Fibroblast of lung (primary cell): ENCODE results near the gene CCDC175. TPM values are rescaled to one million over a fixed set of nuclear protein-coding genes. Genes with fewer than 3 reads are reported as not detected.

Experiments
- DNase-seq, 2 donors: peaks; one replicate each; pipeline versions ENCODE4 v3.0.0 to v3.0.0-alpha.2; 2010; ENCODE audit warnings: low read depth in 2 of 2
- H2AFZ ChIP-seq: 2 replicates; pipeline ENCODE4 v1.5.1; 2012; ENCODE audit warnings: low read length, control low read depth, inconsistent platforms
- H3K27ac ChIP-seq: 2 replicates; pipeline ENCODE4 v1.5.1; 2011; ENCODE audit warnings: low read length, control low read depth; ENCODE audit not compliant: insufficient read depth
- H3K27me3 ChIP-seq: 2 replicates; pipeline ENCODE4 v1.5.1; 2011; ENCODE audit warnings: mild to moderate bottlenecking, low read length; ENCODE audit not compliant: control insufficient read depth, insufficient read depth
- H3K36me3 ChIP-seq: 2 replicates; pipeline ENCODE4 v1.5.1; 2011; ENCODE audit warnings: low read length; ENCODE audit not compliant: control insufficient read depth, insufficient read depth
- H3K4me1 ChIP-seq: 2 replicates; pipeline ENCODE4 v1.5.1; 2011; ENCODE audit warnings: low read length; ENCODE audit not compliant: control insufficient read depth, insufficient read depth; ENCODE audit errors: extremely low read depth
- H3K4me2 ChIP-seq: 2 replicates; pipeline ENCODE4 v1.5.1; 2011; ENCODE audit warnings: low read length, control low read depth; ENCODE audit not compliant: insufficient read depth; ENCODE audit errors: extremely low read depth
- H3K4me3 ChIP-seq, 4 experiments: fragments of 200-600 bp in 1 of 4; sonication (generic) in 1 of 4; replicated peaks in 1 of 4; 2 replicates each; pipeline ENCODE4 v1.5.1; 2011 to 2016; ENCODE audit warnings: low read length in 4 of 4, low read depth in 3 of 4, mild to moderate bottlenecking in 3 of 4, control low read depth in 2 of 4, inconsistent platforms in 1 of 4, mixed read lengths in 1 of 4; ENCODE audit not compliant: insufficient read depth in 1 of 4; ENCODE audit errors: control extremely low read depth in 1 of 4
- H3K79me2 ChIP-seq: 2 replicates; pipeline ENCODE4 v1.5.1; 2012; ENCODE audit warnings: mild to moderate bottlenecking, low read length, inconsistent platforms; ENCODE audit not compliant: control insufficient read depth, insufficient read depth
- H3K9ac ChIP-seq: 2 replicates; pipeline ENCODE4 v1.5.1; 2011; ENCODE audit warnings: mild to moderate bottlenecking, low read length, control low read depth; ENCODE audit not compliant: insufficient read depth
- H3K9me3 ChIP-seq: 2 replicates; pipeline ENCODE4 v1.5.1; 2012; ENCODE audit warnings: low read depth, low read length; ENCODE audit not compliant: control insufficient read depth, insufficient read depth
- H4K20me1 ChIP-seq: 2 replicates; pipeline ENCODE4 v1.5.1; 2011; ENCODE audit warnings: low read length; ENCODE audit not compliant: control insufficient read depth, insufficient read depth; ENCODE audit errors: extremely low read depth
- EZH2 ChIP-seq: IDR thresholded peaks from 2 replicates; pipeline ENCODE4 v1.5.1; 2012; ENCODE audit warnings: low read length, control low read depth, mild to moderate bottlenecking; ENCODE audit errors: missing control alignments
- polyA plus RNA-seq, 2 donors: library from polyadenylated mRNA; depleted of rRNA in 1 of 2; stranded (reverse) in 1 of 2; unstranded in 1 of 2; fragments of >200 nt; gene quantifications; 2 replicates each; pipeline ENCODE4 v1.2.1, GENCODE V29; 2011 to 2012; ENCODE audit warnings: missing spikeins in 1 of 2
- total RNA-seq: library from RNA; depleted of rRNA; stranded (reverse); fragments of >200 nt; gene quantifications from 2 replicates; pipeline ENCODE4 v1.2.1, GENCODE V29; 2014
- TF ChIP-seq, protein P1 (sequence below), 2 donors: IDR thresholded peaks in 1 of 2; conservative IDR thresholded peaks in 1 of 2; 1 replicate in 1 of 2; 2 replicates in 1 of 2; pipeline ENCODE4 v1.5.1; 2011 to 2012; ENCODE audit warnings: low read length in 2 of 2, control low read depth in 1 of 2, inconsistent platforms in 1 of 2, low read depth in 1 of 2, mild to moderate bottlenecking in 1 of 2

CCDC175 gene
- total and polyA plus RNA-seq, 2 donors (not counting 1 experiment from before 2014, with no cell fraction given), result not detected

- Histone ChIP-seq H3K36me3 (peaks cover 5% of the 10 kb centered on the region), H3K27me3 (no peaks in the 10 kb centered on the region), H4K20me1 (no peaks in the 10 kb centered on the region), H3K9ac (peak overlapping the region; percentile 95), H3K9me3 (no peaks in the 10 kb centered on the region), H2AFZ (peak overlapping the region; percentile 77), H3K4me3 (peak overlapping the region; percentile 80 to 97 (median 90)), H3K27ac (peak overlapping the region; percentile 98), H3K4me2 (peak overlapping the region; percentile 72), H3K4me1 (peaks cover 2% of the 10 kb centered on the region), H3K79me2 (peaks cover 47% of the 10 kb centered on the region)
- no peak for TF ChIP-seq EZH2
- TF ChIP-seq, protein P1, sequence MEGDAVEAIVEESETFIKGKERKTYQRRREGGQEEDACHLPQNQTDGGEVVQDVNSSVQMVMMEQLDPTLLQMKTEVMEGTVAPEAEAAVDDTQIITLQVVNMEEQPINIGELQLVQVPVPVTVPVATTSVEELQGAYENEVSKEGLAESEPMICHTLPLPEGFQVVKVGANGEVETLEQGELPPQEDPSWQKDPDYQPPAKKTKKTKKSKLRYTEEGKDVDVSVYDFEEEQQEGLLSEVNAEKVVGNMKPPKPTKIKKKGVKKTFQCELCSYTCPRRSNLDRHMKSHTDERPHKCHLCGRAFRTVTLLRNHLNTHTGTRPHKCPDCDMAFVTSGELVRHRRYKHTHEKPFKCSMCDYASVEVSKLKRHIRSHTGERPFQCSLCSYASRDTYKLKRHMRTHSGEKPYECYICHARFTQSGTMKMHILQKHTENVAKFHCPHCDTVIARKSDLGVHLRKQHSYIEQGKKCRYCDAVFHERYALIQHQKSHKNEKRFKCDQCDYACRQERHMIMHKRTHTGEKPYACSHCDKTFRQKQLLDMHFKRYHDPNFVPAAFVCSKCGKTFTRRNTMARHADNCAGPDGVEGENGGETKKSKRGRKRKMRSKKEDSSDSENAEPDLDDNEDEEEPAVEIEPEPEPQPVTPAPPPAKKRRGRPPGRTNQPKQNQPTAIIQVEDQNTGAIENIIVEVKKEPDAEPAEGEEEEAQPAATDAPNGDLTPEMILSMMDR (conservative IDR thresholded peaks at IDR 0.05 in 1 of 2, IDR thresholded peaks at IDR 0.05 in 1 of 2; ENCODE audit: low read depth in 1 of 2, low read length in 2 of 2), result no peak
- DNase-seq, result peak; percentile 42 to 48
These were observed 91.9 kb downstream of the CCDC175 start for GRCh38 chr14:59484639-59485175.

DNA sequence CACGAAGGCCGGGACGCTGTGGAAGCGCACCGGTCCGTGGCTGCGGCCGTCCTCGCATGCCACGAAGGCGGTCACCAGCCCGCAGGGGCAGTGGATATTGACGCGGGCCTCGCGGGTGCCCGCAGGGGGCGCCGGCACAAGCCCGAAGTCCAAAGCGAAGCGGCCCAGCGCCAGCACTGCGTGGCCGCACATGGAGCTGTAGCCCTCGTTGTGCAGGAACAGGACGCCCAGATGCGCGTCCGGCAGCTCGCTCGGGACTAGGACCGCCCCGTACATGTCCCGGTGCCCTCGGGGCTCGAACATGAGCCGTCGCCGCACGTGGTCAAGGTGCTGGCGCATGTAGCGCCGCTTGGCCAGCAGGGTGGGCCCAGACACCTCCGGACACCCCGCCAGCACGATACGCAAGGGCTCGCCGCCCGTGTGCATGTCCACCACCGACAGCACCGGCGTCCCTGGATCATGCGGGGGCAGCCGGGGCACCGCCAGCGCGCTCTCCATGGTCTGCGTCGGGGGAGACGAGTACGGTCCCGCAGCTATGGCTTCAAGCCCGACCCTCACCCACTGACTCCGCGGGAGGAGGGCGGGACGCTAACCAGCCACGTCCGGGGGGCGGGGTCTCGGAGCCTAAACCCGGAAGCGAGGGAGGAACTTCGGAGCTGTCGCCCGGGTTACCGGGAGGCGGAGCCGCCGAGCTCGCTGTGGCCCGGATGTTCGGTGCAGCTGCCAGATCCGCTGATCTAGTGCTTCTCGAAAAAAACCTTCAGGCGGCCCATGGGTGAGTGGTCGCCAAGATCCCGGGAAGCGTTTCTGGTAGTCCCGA, 92.6 kb downstream of the CCDC175 start, which contains the start of the genes JKAMP and L3HYPDH:
TSS of gene JKAMP (plus strand) at position 699 of the 820 bp plus-strand sequence. CDS start at position 772, 73 bp downstream.
TSS of gene L3HYPDH (minus strand) at position 590 of the 820 bp plus-strand sequence. CDS start at position 498, 92 bp downstream.
- no peaks in the 10 kb centered on the region for H3K27me3 ChIP-seq
- no peak for TF ChIP-seq EZH2
- TF ChIP-seq, protein P1 (conservative IDR thresholded peaks at IDR 0.05 in 1 of 2, IDR thresholded peaks at IDR 0.05 in 1 of 2; ENCODE audit: low read depth in 1 of 2, low read length in 2 of 2), result peak; percentile 60 to 61
- H3K36me3 ChIP-seq, result peaks cover 3% of the 10 kb centered on the region
- peak within 1 kb of the TSS; percentile 98 for H3K27ac ChIP-seq
- H3K4me1 ChIP-seq, result peaks cover 3% of the 10 kb centered on the region
- H3K9me3 ChIP-seq, result no peaks in the 10 kb centered on the region
- peak; percentile 94 to 95 for DNase-seq
- H2AFZ ChIP-seq, result peak within 1 kb of the TSS; percentile 77
- H3K4me2 ChIP-seq, result peak within 1 kb of the TSS; percentile 76
- H4K20me1 ChIP-seq, result no peaks in the 10 kb centered on the region
- H3K9ac ChIP-seq, result peak within 1 kb of the TSS; percentile 95
- H3K79me2 ChIP-seq, result peaks cover 51% of the 10 kb centered on the region
- H3K4me3 ChIP-seq, result peak within 1 kb of the TSS; percentile 80 to 97 (median 90)

GRCh38 chr14:59483363-59483762, 93.2 kb downstream of the CCDC175 start:
- peak; percentile 58 to 90 for DNase-seq
- H3K36me3 ChIP-seq, result peaks cover 2% of the 10 kb centered on the region
- H3K27ac ChIP-seq, result peak overlapping the region; percentile 98
- H3K4me3 ChIP-seq, result peak overlapping the region; percentile 80 to 97 (median 90)
- H3K9me3 ChIP-seq, result no peaks in the 10 kb centered on the region
- TF ChIP-seq, protein P1 (conservative IDR thresholded peaks at IDR 0.05 in 1 of 2, IDR thresholded peaks at IDR 0.05 in 1 of 2; ENCODE audit: low read depth in 1 of 2, low read length in 2 of 2), result no peak
- no peak for TF ChIP-seq EZH2
- no peaks in the 10 kb centered on the region for H4K20me1 ChIP-seq
- peak overlapping the region; percentile 16 for H2AFZ ChIP-seq
- no peaks in the 10 kb centered on the region for H3K27me3 ChIP-seq
- H3K4me2 ChIP-seq, result peak overlapping the region; percentile 76
- H3K79me2 ChIP-seq, result peaks cover 54% of the 10 kb centered on the region
- H3K4me1 ChIP-seq, result peaks cover 3% of the 10 kb centered on the region
- peak overlapping the region; percentile 95 for H3K9ac ChIP-seq
